Endothelial cell of umbilical vein (primary cell): ENCODE results near the gene UBE2E1. TPM values are rescaled to one million over a fixed set of nuclear protein-coding genes. Genes with fewer than 3 reads are reported as not detected.

Experiments used
- BruUV-seq: library from RNA; stranded (reverse); fragments of 400-500 nt; replicated peaks from 2 replicates; lab custom pipeline; 2021; lab: Mats Ljungman, UMichigan
- CTCF ChIA-PET: fragments of 300-600, 350-600 bp; sonication (Branson Sonifier 250); formaldehyde crosslinking; loops from one replicate; lab custom pipeline; 2021; ENCODE audit warnings: antibody characterized with exemption, inconsistent platforms; lab: Charles Lee
- POLR2A ChIA-PET: fragments of 300-600, 350-600 bp; sonication (Branson Sonifier 250); formaldehyde crosslinking; loops from one replicate; lab custom pipeline; 2021; ENCODE audit warnings: antibody characterized with exemption, inconsistent platforms; lab: Charles Lee
- DNase-seq: peaks from one replicate; pipeline ENCODE4 v3.0.0-alpha.2; 2011; ENCODE audit warnings: low read depth, low spot score
- FAIRE-seq: peaks from 2 replicates; lab custom pipeline; 2011; peaks lifted over from hg19 to GRCh38; lab: Jason Lieb, UNC
- H2AFZ ChIP-seq: 2 replicates; pipeline ENCODE4 v1.6.0; 2012; ENCODE audit warnings: low read depth, low read length, control low read depth, inconsistent platforms
- H3K27ac ChIP-seq: 2 replicates; pipeline ENCODE4 v1.5.1; 2011; ENCODE audit warnings: low read depth, mild to moderate bottlenecking, control low read depth, low read length, moderate library complexity; ENCODE audit not compliant: insufficient read depth
- H3K27me3 ChIP-seq, 2 experiments: 2 replicates each; pipeline versions ENCODE4 v1.6.0 to v1.6.1; 2011; ENCODE audit warnings: low read length in 2 of 2, mixed read lengths in 1 of 2; ENCODE audit not compliant: control insufficient read depth in 2 of 2, insufficient read depth in 2 of 2
- H3K36me3 ChIP-seq, 2 experiments: 2 replicates in 1 of 2; 3 replicates in 1 of 2; pipeline ENCODE4 v1.5.1; 2011; ENCODE audit warnings: low read length in 2 of 2, mild to moderate bottlenecking in 1 of 2, moderate library complexity in 1 of 2; ENCODE audit not compliant: control insufficient read depth in 2 of 2, insufficient read depth in 2 of 2; ENCODE audit errors: extremely low read depth in 1 of 2
- H3K4me1 ChIP-seq: 3 replicates; pipeline ENCODE4 v1.5.1; 2011; ENCODE audit warnings: mild to moderate bottlenecking, low read length; ENCODE audit not compliant: control insufficient read depth, insufficient read depth; ENCODE audit errors: extremely low read depth
- H3K4me2 ChIP-seq: 2 replicates; pipeline ENCODE4 v1.6.1; 2011; ENCODE audit warnings: low read length, control low read depth, mixed read lengths; ENCODE audit not compliant: insufficient read depth
- H3K4me3 ChIP-seq, 3 experiments: fragments of 200-600 bp in 1 of 3; sonication (generic), shearing (Covaris generic) in 1 of 3; replicated peaks in 1 of 3; 2 replicates each; pipeline ENCODE4 v1.5.1; 2011 to 2016; ENCODE audit warnings: control low read depth in 3 of 3, low read length in 3 of 3, mild to moderate bottlenecking in 2 of 3, inconsistent platforms in 1 of 3, low read depth in 1 of 3, moderate library complexity in 1 of 3; ENCODE audit not compliant: insufficient read depth in 1 of 3
- H3K79me2 ChIP-seq: 2 replicates; pipeline ENCODE4 v1.6.0; 2012; ENCODE audit warnings: low read length, inconsistent platforms; ENCODE audit not compliant: control insufficient read depth, insufficient read depth
- H3K9ac ChIP-seq: replicated peaks from 2 replicates; pipeline ENCODE3; 2011; ENCODE audit warnings: low read length, control low read depth; ENCODE audit not compliant: insufficient read depth; ENCODE audit errors: extremely low read depth
- H3K9me1 ChIP-seq: replicated peaks from 3 replicates; pipeline ENCODE4 v1.6.0; 2011; ENCODE audit warnings: mild to moderate bottlenecking, low read length; ENCODE audit not compliant: control insufficient read depth, insufficient read depth; ENCODE audit errors: extremely low read depth
- H3K9me3 ChIP-seq: replicated peaks from 2 replicates; pipeline ENCODE4 v1.5.1; 2012; ENCODE audit warnings: low read length, inconsistent platforms; ENCODE audit not compliant: control insufficient read depth, insufficient read depth
- H4K20me1 ChIP-seq: replicated peaks from 2 replicates; pipeline ENCODE3; 2011; ENCODE audit warnings: mild to moderate bottlenecking, low read length; ENCODE audit not compliant: control insufficient read depth, insufficient read depth; ENCODE audit errors: extremely low read depth
- EZH2 ChIP-seq: IDR thresholded peaks from 2 replicates; pipeline ENCODE4 v1.6.1; 2012; ENCODE audit warnings: borderline replicate concordance, low read depth, mild to moderate bottlenecking, moderate library complexity, low read length, inconsistent platforms; ENCODE audit not compliant: severe bottlenecking
- FOS ChIP-seq: IDR thresholded peaks from 2 replicates; pipeline ENCODE4 v1.6.1; 2011; ENCODE audit warnings: mild to moderate bottlenecking, low read length, moderate library complexity, borderline replicate concordance; ENCODE audit not compliant: insufficient read depth
- GATA2 ChIP-seq: IDR thresholded peaks from 2 replicates; pipeline ENCODE4 v1.7.0; 2011; ENCODE audit warnings: low read depth, mild to moderate bottlenecking, moderate library complexity, mixed read lengths, low read length; ENCODE audit not compliant: insufficient read length, insufficient read depth
- JUN ChIP-seq: IDR thresholded peaks from 2 replicates; pipeline ENCODE4 v1.6.1; 2011; ENCODE audit warnings: borderline replicate concordance, low read depth; ENCODE audit not compliant: insufficient read length, insufficient read depth
- MAX ChIP-seq: IDR thresholded peaks from 2 replicates; pipeline ENCODE4 v1.6.1; 2011; ENCODE audit not compliant: insufficient read depth, insufficient read length
- MYC ChIP-seq: IDR thresholded peaks from one replicate; pipeline ENCODE4 v1.6.1; 2011; ENCODE audit warnings: mild to moderate bottlenecking, low read depth, low read length
- POLR2A ChIP-seq: IDR thresholded peaks from 2 replicates; pipeline ENCODE4 v1.6.1; 2012; ENCODE audit warnings: low read depth, mild to moderate bottlenecking, control low read depth, low read length
- POLR2AphosphoS5 ChIP-seq: IDR thresholded peaks from 2 replicates; pipeline ENCODE4 v1.6.1; 2012; ENCODE audit warnings: low read depth, mild to moderate bottlenecking, control low read depth, low read length, moderate library complexity; ENCODE audit not compliant: insufficient read depth
- dilution Hi-C: fragments of 300-500 bp; cut with MboI; formaldehyde crosslinking; loops from one replicate; pipeline ENCODE4 v1.15.0; 2019; ENCODE audit warnings: low sequenced_read_pairs; ENCODE audit not compliant: extremely low pct_ligation_motif_present
- intact Hi-C: fragments of 100-400 bp; cut with micrococcal nuclease; formaldehyde crosslinking; loops from one replicate; pipeline ENCODE4 v1.10.0; 2022
- polyA plus RNA-seq, 4 experiments: library from polyadenylated mRNA; depleted of rRNA in 3 of 4; stranded (reverse) in 3 of 4; unstranded in 1 of 4; fragments of >200 nt; gene quantifications; 2 replicates each; pipeline versions ENCODE4 v1.2.1 to v1.2.3, GENCODE V29; 2011 to 2012; ENCODE audit warnings: missing spikeins in 1 of 4
- total RNA-seq: library from RNA; stranded (reverse); gene quantifications from 2 replicates; pipeline ENCODE4 v1.2.3, GENCODE V29; 2021
- TF ChIP-seq, protein P1 (sequence below), 2 donors: IDR thresholded peaks; 1 replicate in 1 of 2; 2 replicates in 1 of 2; pipeline ENCODE4 v1.5.1; 2011; ENCODE audit warnings: low read length in 2 of 2, mild to moderate bottlenecking in 2 of 2, moderate library complexity in 2 of 2, control low read depth in 1 of 2, inconsistent platforms in 1 of 2, low read depth in 1 of 2; ENCODE audit not compliant: insufficient read depth in 1 of 2; ENCODE audit errors: extremely low read depth in 1 of 2

UBE2E1 gene
- total and polyA plus RNA-seq, 2 donors (not counting 3 experiments of a cell fraction or from before 2014, with no cell fraction given): 72.7 to 114 TPM

GRCh38 chr3:23931597-23931996, 125.8 kb downstream of the UBE2E1 start:
- Histone ChIP-seq H3K36me3 (no peaks in the 10 kb centered on the region), H3K79me2 (no peaks in the 10 kb centered on the region), H3K9ac (no peak overlapping the region), H3K27me3 (peaks cover 0 to 5% of the 10 kb centered on the region in 2 experiments), H2AFZ (no peak overlapping the region), H3K4me3 (no peak overlapping the region), H3K27ac (no peak overlapping the region), H3K4me1 (no peaks in the 10 kb centered on the region), H3K9me1 (no peaks in the 10 kb centered on the region), H3K4me2 (no peak overlapping the region), H4K20me1 (no peaks in the 10 kb centered on the region), H3K9me3 (no peaks in the 10 kb centered on the region)
- ChIA-PET CTCF (no interaction called here), POLR2A (no interaction called here)
- DNase-seq: no peak
- dilution Hi-C loops: no loop called here
- intact Hi-C loops: no loop called here
- no peak for FAIRE-seq
- TF ChIP-seq GATA2 (no peak), POLR2AphosphoS5 (no peak), FOS (no peak), EZH2 (no peak), MAX (no peak), POLR2A (no peak), JUN (no peak), MYC (no peak)
- TF ChIP-seq, protein P1, sequence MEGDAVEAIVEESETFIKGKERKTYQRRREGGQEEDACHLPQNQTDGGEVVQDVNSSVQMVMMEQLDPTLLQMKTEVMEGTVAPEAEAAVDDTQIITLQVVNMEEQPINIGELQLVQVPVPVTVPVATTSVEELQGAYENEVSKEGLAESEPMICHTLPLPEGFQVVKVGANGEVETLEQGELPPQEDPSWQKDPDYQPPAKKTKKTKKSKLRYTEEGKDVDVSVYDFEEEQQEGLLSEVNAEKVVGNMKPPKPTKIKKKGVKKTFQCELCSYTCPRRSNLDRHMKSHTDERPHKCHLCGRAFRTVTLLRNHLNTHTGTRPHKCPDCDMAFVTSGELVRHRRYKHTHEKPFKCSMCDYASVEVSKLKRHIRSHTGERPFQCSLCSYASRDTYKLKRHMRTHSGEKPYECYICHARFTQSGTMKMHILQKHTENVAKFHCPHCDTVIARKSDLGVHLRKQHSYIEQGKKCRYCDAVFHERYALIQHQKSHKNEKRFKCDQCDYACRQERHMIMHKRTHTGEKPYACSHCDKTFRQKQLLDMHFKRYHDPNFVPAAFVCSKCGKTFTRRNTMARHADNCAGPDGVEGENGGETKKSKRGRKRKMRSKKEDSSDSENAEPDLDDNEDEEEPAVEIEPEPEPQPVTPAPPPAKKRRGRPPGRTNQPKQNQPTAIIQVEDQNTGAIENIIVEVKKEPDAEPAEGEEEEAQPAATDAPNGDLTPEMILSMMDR (IDR thresholded peaks at IDR 0.05; ENCODE audit: extremely low read depth in 1 of 2, insufficient read depth in 1 of 2, low read depth in 1 of 2, low read length in 2 of 2): no peak
- BruUV-seq: no TSS peak
